GM20000 (cell line): ENCODE data around the gene PSG1.
"Not testable (repeated sequence)": the region's sequence is repeated elsewhere in the genome, so short reads cannot be mapped to it uniquely, and the experiment has no call there.

Experiments
- DNase-seq: peaks from one replicate; pipeline ENCODE4 v3.0.0; 2012; ENCODE audit warnings: low spot score
- TF ChIP-seq, protein P1 (sequence below): IDR thresholded peaks from 2 replicates; pipeline ENCODE4 v1.5.1; 2012; ENCODE audit warnings: mild to moderate bottlenecking, control low read depth; ENCODE audit errors: extremely low read depth, missing control alignments

Gene PSG1

DNA sequence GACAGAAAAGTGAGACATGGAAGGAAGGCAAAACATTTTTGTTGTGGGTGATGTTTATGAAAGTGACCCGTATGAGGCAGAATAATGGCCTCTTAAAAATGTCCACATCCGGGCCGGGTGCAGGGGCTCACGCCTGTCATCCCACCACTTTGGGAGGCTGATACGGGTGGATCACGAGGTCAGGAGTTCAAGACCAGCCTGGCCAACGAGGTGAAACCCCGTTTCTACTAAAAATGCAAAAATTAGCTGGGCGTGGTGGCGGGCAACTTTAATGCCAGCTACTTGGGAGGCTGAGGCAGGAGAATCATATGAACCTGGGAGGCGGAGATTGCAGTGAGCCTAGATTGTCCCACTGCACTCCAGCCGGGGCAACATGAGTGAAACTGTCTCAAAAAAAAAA, 20.2 kb upstream of the PSG1 start:
- DNase-seq = not testable (repeated sequence)

DNA sequence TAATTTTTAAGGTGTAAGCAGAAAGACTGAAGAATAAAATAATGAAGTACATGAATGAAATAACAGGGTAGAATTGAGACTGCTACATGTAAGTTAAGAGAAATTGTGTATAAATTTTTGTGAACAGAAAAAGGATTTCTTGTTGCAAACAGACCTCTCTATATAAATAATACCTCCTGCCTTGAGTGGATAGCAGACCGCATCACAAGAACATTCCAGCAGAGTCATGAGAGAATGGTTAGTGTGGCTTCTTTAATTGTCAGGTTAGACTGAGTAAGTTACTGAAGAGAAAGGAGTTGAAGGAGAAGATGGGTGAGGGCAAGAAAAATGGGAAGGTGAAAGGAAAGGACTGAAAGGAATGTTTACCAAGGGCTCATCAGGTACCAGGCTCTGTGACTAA, 19.6 kb upstream of the PSG1 start:
- not testable (repeated sequence) for DNase-seq

DNA sequence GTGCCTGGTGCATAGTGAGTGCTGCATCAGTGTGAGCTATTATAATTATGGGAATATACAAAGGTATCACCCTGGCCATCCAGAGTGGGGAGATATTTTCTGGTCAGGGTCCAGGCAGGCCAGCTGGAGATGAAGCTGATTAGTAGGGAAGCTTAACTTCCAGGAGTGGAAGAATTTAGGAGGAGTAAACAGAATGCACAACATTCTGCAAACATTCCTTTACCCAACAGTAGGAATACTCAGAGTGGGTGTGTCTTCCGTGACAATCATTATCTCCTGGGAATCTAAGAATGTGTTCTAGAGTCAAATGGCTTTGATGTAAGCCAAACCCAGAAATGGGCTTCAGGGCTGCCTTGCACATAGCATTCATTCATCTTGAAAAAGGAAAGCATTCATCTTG, 19.1 kb upstream of the PSG1 start:
- DNase-seq = not testable (repeated sequence)

DNA sequence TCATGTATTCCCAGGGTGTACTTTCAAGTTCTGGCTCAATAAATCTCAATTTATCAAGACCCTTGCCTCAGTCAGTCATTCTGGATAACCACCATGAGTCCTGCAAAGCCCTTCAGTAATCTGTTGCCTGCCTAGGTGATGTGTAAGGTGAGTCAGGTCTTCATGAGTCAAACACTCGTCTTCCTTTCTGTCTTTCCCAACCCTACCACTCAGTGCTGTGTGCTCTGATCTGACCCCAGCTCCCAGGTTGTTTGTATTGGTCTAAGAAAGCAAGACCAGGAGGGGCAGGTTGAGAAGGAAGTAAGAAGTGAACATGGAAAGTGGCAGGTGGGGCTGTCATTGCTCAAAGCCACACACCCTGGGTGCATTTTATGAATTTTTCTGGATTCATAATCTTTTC, 18.2 kb upstream of the PSG1 start:
- not testable (repeated sequence) for DNase-seq

DNA sequence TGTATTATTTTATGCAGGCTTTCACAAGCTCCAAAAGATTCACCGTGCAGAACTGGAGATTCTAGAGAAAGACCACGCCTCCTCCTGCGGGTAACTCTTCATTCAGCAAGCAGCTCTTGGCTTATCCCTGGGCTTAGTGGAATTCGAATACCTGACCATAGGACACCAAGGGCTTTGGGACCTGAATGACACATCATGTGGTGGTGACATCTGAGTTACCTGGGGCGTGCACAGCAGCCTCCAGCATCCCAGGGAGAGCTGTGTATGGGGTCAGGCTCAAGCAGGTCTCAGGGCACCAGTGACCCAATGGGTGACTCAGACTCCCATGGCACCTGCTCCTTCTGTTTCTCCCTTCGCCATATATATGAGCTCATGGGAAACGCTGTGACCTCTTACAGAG, 10.9 kb upstream of the PSG1 start:
- DNase-seq = not testable (repeated sequence)

DNA sequence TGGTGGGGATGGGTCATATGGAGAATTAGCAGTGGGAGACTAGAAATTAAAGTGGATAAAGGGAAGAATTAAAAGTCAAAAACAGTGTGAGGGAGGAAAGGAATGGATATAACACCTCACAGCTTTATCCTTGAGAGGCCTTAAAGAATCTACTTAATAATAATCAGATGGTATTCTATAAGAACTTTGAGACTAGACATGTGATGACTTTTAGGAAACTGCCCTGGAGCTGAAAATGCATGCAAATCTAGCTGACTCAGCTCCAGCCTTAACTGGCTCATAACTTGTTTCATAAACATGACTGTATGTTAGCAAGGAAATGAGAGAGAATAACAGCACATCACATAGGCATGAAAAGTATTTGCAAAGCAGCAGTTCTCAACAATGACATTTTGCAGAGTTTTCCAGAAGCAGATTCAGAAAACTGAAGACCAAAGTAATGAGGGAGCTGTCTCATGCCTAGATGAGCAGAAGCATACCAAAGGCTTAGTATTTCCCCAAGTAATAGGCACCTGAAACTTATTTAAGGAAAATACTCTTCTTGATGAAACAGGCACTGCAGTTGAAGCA, 8.4 kb upstream of the PSG1 start:
- not testable (repeated sequence) for DNase-seq

DNA sequence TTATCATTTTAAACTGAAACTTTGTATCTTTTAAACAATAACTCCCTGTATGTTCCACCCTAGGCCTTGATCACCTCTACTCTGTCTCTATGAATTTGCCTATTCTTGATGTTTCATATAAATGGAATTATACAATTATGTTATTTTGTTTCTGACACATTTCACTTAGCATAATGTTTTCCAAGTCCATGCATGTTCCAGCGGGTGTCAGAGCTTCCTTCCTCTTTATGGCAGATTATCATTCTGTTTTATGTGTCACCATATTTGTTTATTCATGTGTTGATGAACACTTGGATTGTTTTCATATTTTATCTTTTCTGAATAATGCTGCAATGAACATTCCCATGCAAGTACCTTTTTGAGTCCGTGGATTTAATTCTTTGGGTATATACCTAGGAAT, 3.2 kb upstream of the PSG1 start:
- not testable (repeated sequence) for DNase-seq

DNA sequence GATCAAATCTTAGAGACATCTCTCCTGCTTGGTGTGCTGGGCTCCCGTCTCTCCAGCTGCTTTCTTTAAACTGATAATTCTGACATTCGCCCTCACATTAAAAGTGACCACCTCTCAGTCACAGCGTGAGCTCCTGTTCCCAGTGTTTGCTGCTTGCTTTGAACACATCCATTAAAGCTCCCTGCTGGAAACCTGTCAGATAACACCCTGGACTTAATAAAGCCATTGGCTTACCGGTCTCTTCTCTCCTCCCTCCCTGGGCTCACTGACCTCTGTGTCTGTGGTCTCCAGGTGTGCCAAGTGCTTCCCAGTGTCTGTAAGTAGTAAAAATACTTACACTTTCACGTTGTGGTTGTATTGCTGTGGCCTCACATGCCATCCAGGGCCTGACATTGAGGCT, 2.5 kb upstream of the PSG1 start:
- not testable (repeated sequence) for DNase-seq

DNA sequence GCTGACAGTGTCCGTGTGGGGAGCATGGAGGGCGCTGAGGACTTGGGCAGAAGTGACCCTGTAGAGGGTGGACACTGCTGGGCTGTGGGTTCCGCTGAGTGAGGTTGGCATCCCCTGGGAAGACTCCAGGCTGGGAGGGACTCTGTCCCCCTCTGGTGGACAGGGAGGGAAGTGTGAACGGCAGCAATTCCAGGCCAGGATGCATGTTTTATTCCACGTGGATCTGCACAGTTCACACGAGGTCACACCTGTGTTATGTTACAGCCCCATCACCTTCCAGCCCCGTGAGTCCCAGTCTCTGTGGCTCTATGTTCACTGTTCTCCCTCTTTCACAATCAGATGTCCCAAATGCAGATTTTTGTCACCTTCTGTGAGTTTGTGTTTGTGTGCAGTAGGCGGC, 1.8 kb upstream of the PSG1 start:
- DNase-seq = not testable (repeated sequence)
- TF ChIP-seq, protein P1, sequence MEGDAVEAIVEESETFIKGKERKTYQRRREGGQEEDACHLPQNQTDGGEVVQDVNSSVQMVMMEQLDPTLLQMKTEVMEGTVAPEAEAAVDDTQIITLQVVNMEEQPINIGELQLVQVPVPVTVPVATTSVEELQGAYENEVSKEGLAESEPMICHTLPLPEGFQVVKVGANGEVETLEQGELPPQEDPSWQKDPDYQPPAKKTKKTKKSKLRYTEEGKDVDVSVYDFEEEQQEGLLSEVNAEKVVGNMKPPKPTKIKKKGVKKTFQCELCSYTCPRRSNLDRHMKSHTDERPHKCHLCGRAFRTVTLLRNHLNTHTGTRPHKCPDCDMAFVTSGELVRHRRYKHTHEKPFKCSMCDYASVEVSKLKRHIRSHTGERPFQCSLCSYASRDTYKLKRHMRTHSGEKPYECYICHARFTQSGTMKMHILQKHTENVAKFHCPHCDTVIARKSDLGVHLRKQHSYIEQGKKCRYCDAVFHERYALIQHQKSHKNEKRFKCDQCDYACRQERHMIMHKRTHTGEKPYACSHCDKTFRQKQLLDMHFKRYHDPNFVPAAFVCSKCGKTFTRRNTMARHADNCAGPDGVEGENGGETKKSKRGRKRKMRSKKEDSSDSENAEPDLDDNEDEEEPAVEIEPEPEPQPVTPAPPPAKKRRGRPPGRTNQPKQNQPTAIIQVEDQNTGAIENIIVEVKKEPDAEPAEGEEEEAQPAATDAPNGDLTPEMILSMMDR = peak; percentile 18

DNA sequence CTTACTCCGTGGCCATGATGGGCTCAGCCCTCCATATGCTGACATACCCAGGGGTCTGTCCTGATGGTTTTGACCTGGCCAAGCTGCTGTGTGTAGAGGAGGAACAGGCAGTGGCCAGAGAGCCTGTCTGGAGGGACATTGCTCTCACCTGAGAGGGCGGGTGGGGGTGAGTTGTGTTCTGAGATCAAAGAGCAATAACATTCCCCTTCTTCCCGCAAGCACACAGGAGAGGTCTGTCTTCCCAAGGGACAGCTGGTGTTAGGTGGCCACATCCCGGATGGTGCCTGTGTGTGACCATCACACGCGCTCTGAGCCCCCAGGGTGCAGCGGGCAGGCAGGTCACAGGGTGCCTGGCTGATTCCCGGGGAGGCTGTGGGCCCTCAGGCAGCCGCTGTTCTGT, 1.1 kb upstream of the PSG1 start:
- DNase-seq = not testable (repeated sequence)

DNA sequence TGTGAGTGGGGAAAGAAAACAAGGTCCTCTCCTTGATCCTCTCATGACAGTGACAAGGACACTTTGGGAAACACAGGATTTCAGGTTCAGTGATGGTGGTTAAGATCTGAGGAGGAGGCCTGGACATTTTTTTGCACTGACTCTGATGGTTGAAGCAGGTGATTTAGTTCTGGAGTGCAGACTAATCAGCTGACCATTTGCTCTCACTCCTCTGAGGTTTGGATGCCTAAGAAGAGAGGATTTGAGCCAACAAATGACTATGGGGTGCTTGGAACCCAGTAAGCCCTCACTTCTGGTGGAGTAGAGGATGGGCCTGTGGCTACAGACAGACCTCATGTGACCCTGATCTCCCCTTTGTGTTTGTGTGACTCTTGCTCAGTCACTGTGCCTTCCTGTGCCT, 2.9 kb downstream of the PSG1 start:
- DNase-seq = not testable (repeated sequence)

DNA sequence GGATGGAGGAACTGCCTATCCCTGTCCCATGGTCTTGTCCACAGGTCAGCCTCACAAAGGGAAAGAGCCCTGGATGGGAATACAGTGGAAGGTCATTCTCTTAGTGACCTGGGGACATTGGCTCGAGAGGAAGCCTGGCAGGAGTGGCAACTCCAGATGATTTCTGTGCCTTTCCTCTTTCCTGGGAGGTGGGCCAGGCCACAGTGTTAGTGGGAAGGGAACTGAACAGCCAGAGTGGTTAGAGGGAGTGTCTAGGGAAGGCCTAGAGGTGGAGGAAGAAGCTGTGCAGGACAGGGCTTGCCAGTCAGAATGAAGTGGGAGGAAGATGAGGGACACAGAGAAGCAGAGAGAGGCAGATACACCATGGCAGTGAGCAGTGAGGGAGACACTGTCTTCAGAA, 3.6 kb downstream of the PSG1 start:
- DNase-seq = not testable (repeated sequence)

DNA sequence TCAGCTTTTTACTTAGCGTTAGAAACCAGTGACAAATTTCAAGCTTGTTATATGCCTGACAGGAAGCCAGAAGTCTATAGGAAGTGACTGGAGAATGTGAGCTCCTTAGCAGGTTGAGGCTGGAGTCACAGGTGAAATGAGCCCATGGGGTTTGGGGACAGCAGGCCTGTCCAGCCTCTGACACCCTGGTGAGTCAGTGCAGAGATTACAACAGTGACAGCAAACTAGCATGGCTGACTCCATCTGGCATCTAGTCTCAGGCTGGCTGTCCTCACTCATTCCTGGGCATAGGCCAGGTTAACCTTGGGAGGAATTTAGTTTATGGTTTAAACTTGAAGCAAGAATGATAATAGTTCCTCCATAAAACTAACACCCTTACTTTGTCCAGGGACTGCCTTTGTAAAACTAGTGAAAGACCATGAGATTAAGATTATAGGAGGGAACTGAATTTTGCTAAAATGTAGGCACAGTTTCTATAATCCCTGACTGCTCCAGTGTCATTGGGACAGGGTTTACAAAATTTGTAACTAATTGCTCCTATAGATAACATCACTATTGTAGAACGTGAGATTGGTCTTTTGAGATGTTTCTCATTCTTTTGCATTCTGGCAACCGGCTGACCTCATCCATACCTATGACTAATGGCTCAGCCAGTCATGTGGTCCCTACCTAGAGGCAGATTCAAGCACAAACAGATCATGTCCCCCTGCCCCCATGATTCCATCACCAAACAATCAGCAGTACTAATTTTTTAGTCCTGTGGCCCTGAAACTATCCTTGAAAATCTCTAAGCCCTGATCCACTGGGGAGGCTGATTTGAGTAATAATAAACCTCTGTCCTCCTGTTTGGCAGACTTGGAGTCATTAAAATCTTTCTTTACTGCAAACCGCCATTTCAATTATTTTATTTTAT, 4.4 kb downstream of the PSG1 start:
- not testable (repeated sequence) for DNase-seq

DNA sequence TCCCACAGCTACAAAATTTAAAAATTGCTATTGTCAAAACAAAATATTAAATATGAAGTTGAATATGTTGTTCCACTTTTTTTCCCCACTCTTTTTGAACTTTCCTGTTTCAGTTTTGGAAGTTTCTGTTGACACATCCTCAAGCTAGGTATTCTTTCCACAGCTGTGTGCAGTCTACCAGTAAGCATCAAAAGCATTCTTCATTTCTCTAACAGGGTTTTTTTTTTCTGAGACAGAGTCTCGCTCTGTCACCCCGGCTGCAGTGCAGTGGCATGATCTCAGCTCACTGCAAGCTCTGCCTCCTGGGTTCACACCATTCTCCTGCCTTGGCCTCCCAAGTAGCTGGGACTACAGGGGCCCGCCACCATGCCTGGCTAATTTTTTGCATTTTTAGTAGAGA, 5.4 kb downstream of the PSG1 start:
- DNase-seq = not testable (repeated sequence)

DNA sequence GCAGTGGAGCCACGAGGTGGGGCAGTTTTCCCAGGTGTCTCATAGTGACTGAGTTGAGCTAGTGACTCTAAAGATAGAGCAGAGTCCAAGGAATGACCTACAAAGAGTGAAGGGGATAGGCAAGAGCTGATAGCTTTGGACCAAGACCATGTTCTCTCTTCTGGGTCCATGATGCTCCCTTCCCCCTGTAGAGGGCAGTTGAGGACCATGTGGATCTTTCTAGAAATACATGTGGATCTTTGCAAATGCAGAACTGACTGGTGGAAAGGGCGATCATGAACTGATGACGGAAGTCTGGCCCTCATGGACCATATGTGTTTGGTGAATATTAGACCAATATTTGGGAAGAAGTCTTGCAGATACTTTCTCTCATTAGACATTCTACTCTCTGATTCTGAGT, 6.9 kb downstream of the PSG1 start:
- DNase-seq = no peak
- TF ChIP-seq, protein P1 = no peak
